Ishikawa (cell line): ENCODE data around the gene ENDOU.

Experiments
- CEBPB ChIP-seq: IDR thresholded peaks from 2 replicates; pipeline ENCODE4 v1.6.1; 2012
- RAD21 ChIP-seq: IDR thresholded peaks from 2 replicates; pipeline ENCODE4 v1.6.1; 2012; ENCODE audit warnings: low read depth
- TCF12 ChIP-seq: IDR thresholded peaks from 2 replicates; pipeline ENCODE4 v1.6.1; 2012; ENCODE audit warnings: low read depth
- TEAD4 ChIP-seq: IDR thresholded peaks from 2 replicates; pipeline ENCODE4 v1.6.1; 2012
- ZBTB7A ChIP-seq: IDR thresholded peaks from 2 replicates; pipeline ENCODE4 v1.6.1; 2012; ENCODE audit warnings: low read depth
- TF ChIP-seq, protein P1 (sequence below): IDR thresholded peaks from 2 replicates; pipeline ENCODE4 v1.6.1; 2012; ENCODE audit warnings: low read depth, mild to moderate bottlenecking
- TF ChIP-seq, protein P2 (sequence below): IDR thresholded peaks from 2 replicates; pipeline ENCODE4 v1.6.1; 2012

DNA sequence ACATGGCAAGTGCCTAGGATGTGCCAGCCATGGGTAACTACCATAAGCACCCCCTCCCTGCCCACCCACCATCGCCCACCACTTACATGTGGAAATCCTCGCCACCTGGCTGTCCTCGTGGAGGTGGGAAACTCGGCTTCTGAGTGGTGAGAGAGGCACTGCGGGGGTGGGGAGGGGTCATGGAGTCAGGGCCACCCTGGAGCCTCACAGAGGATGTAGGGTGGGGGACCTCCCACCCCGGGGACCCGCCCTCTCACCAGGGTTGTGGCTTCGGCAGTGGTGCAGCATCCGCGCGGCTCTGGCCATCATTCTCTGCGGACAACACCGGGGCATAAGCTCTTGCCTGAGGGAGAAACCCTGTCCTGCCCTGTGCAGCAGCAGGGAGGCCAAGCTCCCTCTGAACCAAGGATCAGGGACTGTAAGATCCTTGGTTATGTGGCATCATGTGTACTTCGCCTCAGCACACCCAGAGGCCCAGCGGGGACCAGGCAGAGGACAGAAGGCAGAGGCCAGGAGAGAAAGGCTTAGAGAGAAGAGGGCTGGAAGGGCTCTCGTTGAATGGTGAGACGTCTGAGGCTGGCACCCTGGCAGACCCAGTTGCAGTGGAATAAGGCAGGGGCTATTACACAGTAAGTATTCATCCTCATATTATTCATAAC, 12.8 kb upstream of the ENDOU start:
- TF ChIP-seq, protein P1, sequence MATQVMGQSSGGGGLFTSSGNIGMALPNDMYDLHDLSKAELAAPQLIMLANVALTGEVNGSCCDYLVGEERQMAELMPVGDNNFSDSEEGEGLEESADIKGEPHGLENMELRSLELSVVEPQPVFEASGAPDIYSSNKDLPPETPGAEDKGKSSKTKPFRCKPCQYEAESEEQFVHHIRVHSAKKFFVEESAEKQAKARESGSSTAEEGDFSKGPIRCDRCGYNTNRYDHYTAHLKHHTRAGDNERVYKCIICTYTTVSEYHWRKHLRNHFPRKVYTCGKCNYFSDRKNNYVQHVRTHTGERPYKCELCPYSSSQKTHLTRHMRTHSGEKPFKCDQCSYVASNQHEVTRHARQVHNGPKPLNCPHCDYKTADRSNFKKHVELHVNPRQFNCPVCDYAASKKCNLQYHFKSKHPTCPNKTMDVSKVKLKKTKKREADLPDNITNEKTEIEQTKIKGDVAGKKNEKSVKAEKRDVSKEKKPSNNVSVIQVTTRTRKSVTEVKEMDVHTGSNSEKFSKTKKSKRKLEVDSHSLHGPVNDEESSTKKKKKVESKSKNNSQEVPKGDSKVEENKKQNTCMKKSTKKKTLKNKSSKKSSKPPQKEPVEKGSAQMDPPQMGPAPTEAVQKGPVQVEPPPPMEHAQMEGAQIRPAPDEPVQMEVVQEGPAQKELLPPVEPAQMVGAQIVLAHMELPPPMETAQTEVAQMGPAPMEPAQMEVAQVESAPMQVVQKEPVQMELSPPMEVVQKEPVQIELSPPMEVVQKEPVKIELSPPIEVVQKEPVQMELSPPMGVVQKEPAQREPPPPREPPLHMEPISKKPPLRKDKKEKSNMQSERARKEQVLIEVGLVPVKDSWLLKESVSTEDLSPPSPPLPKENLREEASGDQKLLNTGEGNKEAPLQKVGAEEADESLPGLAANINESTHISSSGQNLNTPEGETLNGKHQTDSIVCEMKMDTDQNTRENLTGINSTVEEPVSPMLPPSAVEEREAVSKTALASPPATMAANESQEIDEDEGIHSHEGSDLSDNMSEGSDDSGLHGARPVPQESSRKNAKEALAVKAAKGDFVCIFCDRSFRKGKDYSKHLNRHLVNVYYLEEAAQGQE, result no peak
- TF ChIP-seq, protein P2, sequence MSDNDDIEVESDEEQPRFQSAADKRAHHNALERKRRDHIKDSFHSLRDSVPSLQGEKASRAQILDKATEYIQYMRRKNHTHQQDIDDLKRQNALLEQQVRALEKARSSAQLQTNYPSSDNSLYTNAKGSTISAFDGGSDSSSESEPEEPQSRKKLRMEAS, result no peak
- TF ChIP-seq TEAD4, result no peak
- TF ChIP-seq ZBTB7A, result no peak
- no peak for TF ChIP-seq RAD21
- no peak for TF ChIP-seq CEBPB
- no peak for TF ChIP-seq TCF12
